GM12873 (cell line): ENCODE measurements around the gene CSF1.

Source experiments
- CTCF ChIP-seq: IDR thresholded peaks from 2 replicates; pipeline ENCODE4 v1.5.1; 2012; ENCODE audit warnings: low read depth, mild to moderate bottlenecking, moderate library complexity, low read length, control low read depth; ENCODE audit not compliant: insufficient read depth; ENCODE audit errors: missing control alignments

The CSF1 gene

GRCh38 chr1:109969146-109969829 is 58.6 kb downstream of the CSF1 start:
- no peak for TF ChIP-seq CTCF

- no peak for TF ChIP-seq CTCF
Observed at GRCh38 chr1:109969907-109970306, 59.3 kb downstream of the CSF1 start.

- TF ChIP-seq CTCF: no peak
Observed at GRCh38 chr1:109971559-109971958, 60.9 kb downstream of the CSF1 start.

GRCh38 chr1:109974191-109974590 is 63.5 kb downstream of the CSF1 start:
- no peak for TF ChIP-seq CTCF

GRCh38 chr1:109975718-109976117 is 65.1 kb downstream of the CSF1 start:
- no peak for TF ChIP-seq CTCF

- TF ChIP-seq CTCF: no peak
Observed at GRCh38 chr1:109976762-109977161, 66.1 kb downstream of the CSF1 start.

GRCh38 chr1:109977225-109977624 is 66.6 kb downstream of the CSF1 start:
- no peak for TF ChIP-seq CTCF
